ENCODE results near the gene IFNAR2. TPM values are rescaled to one million over a fixed set of nuclear protein-coding genes. Genes with fewer than 3 reads are reported as not detected.

The IFNAR2 gene
- polyA plus RNA-seq, 1 of the 3 experiments (the other 2 are of a cell fraction) = 10.4 TPM

GRCh38 chr21:33259428-33259827 lies 29.7 kb downstream of the IFNAR2 start:
- no peak overlapping the region for H3K9ac ChIP-seq
- ChIA-PET CTCF (interaction anchor here (1.5 kb wide), 1 partner anchor 64 kb away, joined by 3 read pairs; no protein-coding TSS in a partner anchor), POLR2A (no interaction called here)
- no peak for TF ChIP-seq NRF1 (IDR thresholded peaks at IDR 0.05; ENCODE audit: low read depth, low read length)
- TF ChIP-seq, protein P1, sequence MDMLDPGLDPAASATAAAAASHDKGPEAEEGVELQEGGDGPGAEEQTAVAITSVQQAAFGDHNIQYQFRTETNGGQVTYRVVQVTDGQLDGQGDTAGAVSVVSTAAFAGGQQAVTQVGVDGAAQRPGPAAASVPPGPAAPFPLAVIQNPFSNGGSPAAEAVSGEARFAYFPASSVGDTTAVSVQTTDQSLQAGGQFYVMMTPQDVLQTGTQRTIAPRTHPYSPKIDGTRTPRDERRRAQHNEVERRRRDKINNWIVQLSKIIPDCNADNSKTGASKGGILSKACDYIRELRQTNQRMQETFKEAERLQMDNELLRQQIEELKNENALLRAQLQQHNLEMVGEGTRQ (IDR thresholded peaks at IDR 0.05; ENCODE audit: borderline replicate concordance, low read depth, low read length) = no peak
- TF ChIP-seq SIN3A (IDR thresholded peaks at IDR 0.05; ENCODE audit: borderline replicate concordance, low read depth, low read length) = no peak
- TF ChIP-seq RFX5 (IDR thresholded peaks at IDR 0.05; ENCODE audit: low read length) = no peak
- no peaks in the 10 kb centered on the region for H3K79me2 ChIP-seq (ENCODE audit: insufficient read depth)
- no peaks in the 10 kb centered on the region for H4K20me1 ChIP-seq (ENCODE audit: insufficient read depth)
- no peaks in the 10 kb centered on the region for H3K9me2 ChIP-seq
- WGBS (ENCODE audit: low lambda C conversion rate) = 85% methylated on average over 2 of the region's 2 CpGs
- no peak overlapping the region for H3K4me3 ChIP-seq (ENCODE audit: low read depth in 2 of 2, low read length in 1 of 2)
- H2AFZ ChIP-seq (ENCODE audit: low read depth) = no peak overlapping the region
- H3K4me1 ChIP-seq (ENCODE audit: control insufficient read depth in 1 of 2, insufficient read depth in 2 of 2, low read depth in 1 of 2, low read length in 1 of 2) = no peaks in the 10 kb centered on the region
- H3K4me2 ChIP-seq = no peak overlapping the region
- H3K36me3 ChIP-seq (replicated peaks in 1 of 2; ENCODE audit: control insufficient read depth in 1 of 2, insufficient read depth in 2 of 2, low read length in 1 of 2) = peaks cover 15 to 25% of the 10 kb centered on the region in 2 experiments
- H3K27ac ChIP-seq (ENCODE audit: low read depth in 2 of 2, low read length in 1 of 2) = no peak overlapping the region
- H3K27me3 ChIP-seq (ENCODE audit: insufficient read depth) = no peaks in the 10 kb centered on the region
- no peaks in the 10 kb centered on the region for H3F3A ChIP-seq (replicated peaks; ENCODE audit: insufficient read depth)
- H3K9me3 ChIP-seq = no peaks in the 10 kb centered on the region
- DNase-seq = no peak

- Histone ChIP-seq H3K4me2 (no peak overlapping the region), H3K9me2 (no peaks in the 10 kb centered on the region), H3K27ac (ENCODE audit: low read depth in 2 of 2, low read length in 1 of 2) (no peak overlapping the region), H4K20me1 (ENCODE audit: insufficient read depth) (no peaks in the 10 kb centered on the region), H3K79me2 (ENCODE audit: insufficient read depth) (no peaks in the 10 kb centered on the region), H3K27me3 (ENCODE audit: insufficient read depth) (no peaks in the 10 kb centered on the region), H2AFZ (ENCODE audit: low read depth) (no peak overlapping the region), H3K9me3 (no peaks in the 10 kb centered on the region), H3F3A (replicated peaks; ENCODE audit: insufficient read depth) (no peaks in the 10 kb centered on the region), H3K9ac (no peak overlapping the region), H3K36me3 (replicated peaks in 1 of 2; ENCODE audit: control insufficient read depth in 1 of 2, insufficient read depth in 2 of 2, low read length in 1 of 2) (peaks cover 11 to 23% of the 10 kb centered on the region in 2 experiments), H3K4me3 (ENCODE audit: low read depth in 2 of 2, low read length in 1 of 2) (no peak overlapping the region), H3K4me1 (ENCODE audit: control insufficient read depth in 1 of 2, insufficient read depth in 2 of 2, low read depth in 1 of 2, low read length in 1 of 2) (no peaks in the 10 kb centered on the region)
- TF ChIP-seq POLR2AphosphoS5 (IDR thresholded peaks at IDR 0.05; ENCODE audit: low read depth, low read length) (no peak), TAF1 (IDR thresholded peaks at IDR 0.05; ENCODE audit: borderline replicate concordance, low read depth, low read length) (no peak), YY1 (IDR thresholded peaks at IDR 0.05; ENCODE audit: low read depth) (no peak), MXI1 (IDR thresholded peaks at IDR 0.05; ENCODE audit: low read depth, low read length) (no peak)
- POLR2A ChIA-PET = no interaction called here
- no peak for DNase-seq
- WGBS (ENCODE audit: low lambda C conversion rate) = 93% methylated on average over 7 of the region's 7 CpGs
- CTCF ChIA-PET = interaction anchor here (1.5 kb wide), 1 partner anchor 64 kb away, joined by 3 read pairs; no protein-coding TSS in a partner anchor
Measured at GRCh38 chr21:33259995-33260394, 30.3 kb downstream of the IFNAR2 start.

- Histone ChIP-seq H4K20me1 (ENCODE audit: insufficient read depth) (no peaks in the 10 kb centered on the region), H3K27ac (ENCODE audit: low read depth in 2 of 2, low read length in 1 of 2) (0 out of 4 replicates have a peak overlapping the region, but pooled peaks of 1 of the 2 experiments have one; percentile 31), H2AFZ (ENCODE audit: low read depth) (no peak overlapping the region), H3K79me2 (ENCODE audit: insufficient read depth) (no peaks in the 10 kb centered on the region), H3K4me3 (ENCODE audit: low read depth in 2 of 2, low read length in 1 of 2) (no peak overlapping the region), H3K9ac (no peak overlapping the region), H3K36me3 (replicated peaks in 1 of 2; ENCODE audit: control insufficient read depth in 1 of 2, insufficient read depth in 2 of 2, low read length in 1 of 2) (peaks cover 7 to 8% of the 10 kb centered on the region in 2 experiments), H3K9me3 (no peaks in the 10 kb centered on the region), H3K4me2 (no peak overlapping the region), H3K27me3 (ENCODE audit: insufficient read depth) (no peaks in the 10 kb centered on the region), H3K4me1 (ENCODE audit: control insufficient read depth in 1 of 2, insufficient read depth in 2 of 2, low read depth in 1 of 2, low read length in 1 of 2) (peaks cover 0 to 6% of the 10 kb centered on the region in 2 experiments; a peak in 1 of 4 replicates), H3F3A (replicated peaks; ENCODE audit: insufficient read depth) (no peaks in the 10 kb centered on the region), H3K9me2 (no peaks in the 10 kb centered on the region)
- ChIA-PET POLR2A (no interaction called here), CTCF (no interaction called here)
- TF ChIP-seq TEAD4 (IDR thresholded peaks at IDR 0.05; ENCODE audit: borderline replicate concordance, insufficient read depth) (no peak), SMC3 (IDR thresholded peaks at IDR 0.05; ENCODE audit: low read depth, low read length) (no peak), TCF12 (IDR thresholded peaks at IDR 0.05) (no peak), NFIC (IDR thresholded peaks at IDR 0.05; ENCODE audit: borderline replicate concordance) (no peak), NRF1 (IDR thresholded peaks at IDR 0.05; ENCODE audit: low read depth, low read length) (no peak), YY1 (IDR thresholded peaks at IDR 0.05; ENCODE audit: low read depth) (no peak), CHD2 (IDR thresholded peaks at IDR 0.05; ENCODE audit: low read length, partially characterized antibody) (no peak), GATA2 (CRISPR knock-in tag; IDR thresholded peaks at IDR 0.05) (no peak), SIN3A (IDR thresholded peaks at IDR 0.05; ENCODE audit: borderline replicate concordance, low read depth, low read length) (no peak), FOXJ3 (CRISPR knock-in tag; IDR thresholded peaks at IDR 0.05) (no peak), POLR2AphosphoS5 (IDR thresholded peaks at IDR 0.05; ENCODE audit: low read depth, low read length) (no peak)
- DNase-seq = no peak
- 80% methylated on average over 3 of the region's 3 CpGs for WGBS (ENCODE audit: low lambda C conversion rate)
Measured at GRCh38 chr21:33261635-33262034, 31.9 kb downstream of the IFNAR2 start.

Measured in SK-N-SH (cell line).